ENCODE results near the gene PRKCE.

DNA sequence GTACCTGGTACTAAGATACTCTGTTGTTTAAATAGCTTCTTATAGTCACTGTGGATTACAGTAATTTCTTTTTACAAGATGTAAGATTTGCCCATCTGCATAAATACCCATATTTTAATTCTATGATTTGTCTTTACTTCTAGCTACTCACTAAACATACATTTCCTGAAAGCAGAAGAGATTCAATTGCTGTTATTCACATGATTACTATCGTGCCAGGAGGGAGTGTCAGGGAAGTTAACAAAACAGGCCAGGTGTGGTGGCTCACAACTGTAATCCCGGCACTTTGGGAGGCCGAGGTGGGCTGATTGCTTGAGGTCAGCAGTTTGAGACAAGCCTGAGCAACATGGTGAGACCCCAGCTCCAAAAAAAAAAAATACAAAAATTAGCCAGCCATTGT lies 33.8 kb downstream of the PRKCE start:
- TF ChIP-seq, protein P1, sequence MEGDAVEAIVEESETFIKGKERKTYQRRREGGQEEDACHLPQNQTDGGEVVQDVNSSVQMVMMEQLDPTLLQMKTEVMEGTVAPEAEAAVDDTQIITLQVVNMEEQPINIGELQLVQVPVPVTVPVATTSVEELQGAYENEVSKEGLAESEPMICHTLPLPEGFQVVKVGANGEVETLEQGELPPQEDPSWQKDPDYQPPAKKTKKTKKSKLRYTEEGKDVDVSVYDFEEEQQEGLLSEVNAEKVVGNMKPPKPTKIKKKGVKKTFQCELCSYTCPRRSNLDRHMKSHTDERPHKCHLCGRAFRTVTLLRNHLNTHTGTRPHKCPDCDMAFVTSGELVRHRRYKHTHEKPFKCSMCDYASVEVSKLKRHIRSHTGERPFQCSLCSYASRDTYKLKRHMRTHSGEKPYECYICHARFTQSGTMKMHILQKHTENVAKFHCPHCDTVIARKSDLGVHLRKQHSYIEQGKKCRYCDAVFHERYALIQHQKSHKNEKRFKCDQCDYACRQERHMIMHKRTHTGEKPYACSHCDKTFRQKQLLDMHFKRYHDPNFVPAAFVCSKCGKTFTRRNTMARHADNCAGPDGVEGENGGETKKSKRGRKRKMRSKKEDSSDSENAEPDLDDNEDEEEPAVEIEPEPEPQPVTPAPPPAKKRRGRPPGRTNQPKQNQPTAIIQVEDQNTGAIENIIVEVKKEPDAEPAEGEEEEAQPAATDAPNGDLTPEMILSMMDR (conservative IDR thresholded peaks at IDR 0.05; ENCODE audit: low read length) = no peak
- TF ChIP-seq EZH2phosphoT487 (IDR thresholded peaks at IDR 0.05; ENCODE audit: borderline replicate concordance, low read depth, low read length) = no peak

Data from OCI-LY7 (cell line).